Endothelial cell of umbilical vein (primary cell): ENCODE measurements around the gene SEMA4D. TPM values are rescaled to one million over a fixed set of nuclear protein-coding genes. Genes with fewer than 3 reads are reported as not detected.

Experiments used
- BruUV-seq: library from RNA; stranded (reverse); fragments of 400-500 nt; replicated peaks from 2 replicates; lab custom pipeline; 2021; lab: Mats Ljungman, UMichigan
- CTCF ChIA-PET: fragments of 300-600, 350-600 bp; sonication (Branson Sonifier 250); formaldehyde crosslinking; loops from one replicate; lab custom pipeline; 2021; ENCODE audit warnings: antibody characterized with exemption, inconsistent platforms; lab: Charles Lee
- POLR2A ChIA-PET: fragments of 300-600, 350-600 bp; sonication (Branson Sonifier 250); formaldehyde crosslinking; loops from one replicate; lab custom pipeline; 2021; ENCODE audit warnings: antibody characterized with exemption, inconsistent platforms; lab: Charles Lee
- DNase-seq: peaks from one replicate; pipeline ENCODE4 v3.0.0-alpha.2; 2011; ENCODE audit warnings: low read depth, low spot score
- FAIRE-seq: peaks from 2 replicates; lab custom pipeline; 2011; peaks lifted over from hg19 to GRCh38; lab: Jason Lieb, UNC
- H2AFZ ChIP-seq: 2 replicates; pipeline ENCODE4 v1.6.0; 2012; ENCODE audit warnings: low read depth, low read length, control low read depth, inconsistent platforms
- H3K27ac ChIP-seq: 2 replicates; pipeline ENCODE4 v1.5.1; 2011; ENCODE audit warnings: low read depth, mild to moderate bottlenecking, control low read depth, low read length, moderate library complexity; ENCODE audit not compliant: insufficient read depth
- H3K27me3 ChIP-seq, 2 experiments: 2 replicates each; pipeline versions ENCODE4 v1.6.0 to v1.6.1; 2011; ENCODE audit warnings: low read length in 2 of 2, mixed read lengths in 1 of 2; ENCODE audit not compliant: control insufficient read depth in 2 of 2, insufficient read depth in 2 of 2
- H3K36me3 ChIP-seq, 2 experiments: 2 replicates in 1 of 2; 3 replicates in 1 of 2; pipeline ENCODE4 v1.5.1; 2011; ENCODE audit warnings: low read length in 2 of 2, mild to moderate bottlenecking in 1 of 2, moderate library complexity in 1 of 2; ENCODE audit not compliant: control insufficient read depth in 2 of 2, insufficient read depth in 2 of 2; ENCODE audit errors: extremely low read depth in 1 of 2
- H3K4me1 ChIP-seq: 3 replicates; pipeline ENCODE4 v1.5.1; 2011; ENCODE audit warnings: mild to moderate bottlenecking, low read length; ENCODE audit not compliant: control insufficient read depth, insufficient read depth; ENCODE audit errors: extremely low read depth
- H3K4me2 ChIP-seq: 2 replicates; pipeline ENCODE4 v1.6.1; 2011; ENCODE audit warnings: low read length, control low read depth, mixed read lengths; ENCODE audit not compliant: insufficient read depth
- H3K4me3 ChIP-seq, 3 experiments: fragments of 200-600 bp in 1 of 3; sonication (generic), shearing (Covaris generic) in 1 of 3; replicated peaks in 1 of 3; 2 replicates each; pipeline ENCODE4 v1.5.1; 2011 to 2016; ENCODE audit warnings: control low read depth in 3 of 3, low read length in 3 of 3, mild to moderate bottlenecking in 2 of 3, inconsistent platforms in 1 of 3, low read depth in 1 of 3, moderate library complexity in 1 of 3; ENCODE audit not compliant: insufficient read depth in 1 of 3
- H3K79me2 ChIP-seq: 2 replicates; pipeline ENCODE4 v1.6.0; 2012; ENCODE audit warnings: low read length, inconsistent platforms; ENCODE audit not compliant: control insufficient read depth, insufficient read depth
- H3K9ac ChIP-seq: replicated peaks from 2 replicates; pipeline ENCODE3; 2011; ENCODE audit warnings: low read length, control low read depth; ENCODE audit not compliant: insufficient read depth; ENCODE audit errors: extremely low read depth
- H3K9me1 ChIP-seq: replicated peaks from 3 replicates; pipeline ENCODE4 v1.6.0; 2011; ENCODE audit warnings: mild to moderate bottlenecking, low read length; ENCODE audit not compliant: control insufficient read depth, insufficient read depth; ENCODE audit errors: extremely low read depth
- H3K9me3 ChIP-seq: replicated peaks from 2 replicates; pipeline ENCODE4 v1.5.1; 2012; ENCODE audit warnings: low read length, inconsistent platforms; ENCODE audit not compliant: control insufficient read depth, insufficient read depth
- H4K20me1 ChIP-seq: replicated peaks from 2 replicates; pipeline ENCODE3; 2011; ENCODE audit warnings: mild to moderate bottlenecking, low read length; ENCODE audit not compliant: control insufficient read depth, insufficient read depth; ENCODE audit errors: extremely low read depth
- CTCF ChIP-seq, 2 donors: IDR thresholded peaks; 1 replicate in 1 of 2; 2 replicates in 1 of 2; pipeline ENCODE4 v1.5.1; 2011; ENCODE audit warnings: low read length in 2 of 2, mild to moderate bottlenecking in 2 of 2, moderate library complexity in 2 of 2, control low read depth in 1 of 2, inconsistent platforms in 1 of 2, low read depth in 1 of 2; ENCODE audit not compliant: insufficient read depth in 1 of 2; ENCODE audit errors: extremely low read depth in 1 of 2
- EZH2 ChIP-seq: IDR thresholded peaks from 2 replicates; pipeline ENCODE4 v1.6.1; 2012; ENCODE audit warnings: borderline replicate concordance, low read depth, mild to moderate bottlenecking, moderate library complexity, low read length, inconsistent platforms; ENCODE audit not compliant: severe bottlenecking
- FOS ChIP-seq: IDR thresholded peaks from 2 replicates; pipeline ENCODE4 v1.6.1; 2011; ENCODE audit warnings: mild to moderate bottlenecking, low read length, moderate library complexity, borderline replicate concordance; ENCODE audit not compliant: insufficient read depth
- GATA2 ChIP-seq: IDR thresholded peaks from 2 replicates; pipeline ENCODE4 v1.7.0; 2011; ENCODE audit warnings: low read depth, mild to moderate bottlenecking, moderate library complexity, mixed read lengths, low read length; ENCODE audit not compliant: insufficient read length, insufficient read depth
- JUN ChIP-seq: IDR thresholded peaks from 2 replicates; pipeline ENCODE4 v1.6.1; 2011; ENCODE audit warnings: borderline replicate concordance, low read depth; ENCODE audit not compliant: insufficient read length, insufficient read depth
- MYC ChIP-seq: IDR thresholded peaks from one replicate; pipeline ENCODE4 v1.6.1; 2011; ENCODE audit warnings: mild to moderate bottlenecking, low read depth, low read length
- POLR2A ChIP-seq: IDR thresholded peaks from 2 replicates; pipeline ENCODE4 v1.6.1; 2012; ENCODE audit warnings: low read depth, mild to moderate bottlenecking, control low read depth, low read length
- POLR2AphosphoS5 ChIP-seq: IDR thresholded peaks from 2 replicates; pipeline ENCODE4 v1.6.1; 2012; ENCODE audit warnings: low read depth, mild to moderate bottlenecking, control low read depth, low read length, moderate library complexity; ENCODE audit not compliant: insufficient read depth
- dilution Hi-C: fragments of 300-500 bp; cut with MboI; formaldehyde crosslinking; loops from one replicate; pipeline ENCODE4 v1.15.0; 2019; ENCODE audit warnings: low sequenced_read_pairs; ENCODE audit not compliant: extremely low pct_ligation_motif_present
- intact Hi-C: fragments of 100-400 bp; cut with micrococcal nuclease; formaldehyde crosslinking; loops from one replicate; pipeline ENCODE4 v1.10.0; 2022
- polyA plus RNA-seq, 4 experiments: library from polyadenylated mRNA; depleted of rRNA in 3 of 4; stranded (reverse) in 3 of 4; unstranded in 1 of 4; fragments of >200 nt; gene quantifications; 2 replicates each; pipeline versions ENCODE4 v1.2.1 to v1.2.3, GENCODE V29; 2011 to 2012; ENCODE audit warnings: missing spikeins in 1 of 4
- total RNA-seq: library from RNA; stranded (reverse); gene quantifications from 2 replicates; pipeline ENCODE4 v1.2.3, GENCODE V29; 2021
- TF ChIP-seq, protein P1 (sequence below): IDR thresholded peaks from 2 replicates; pipeline ENCODE4 v1.6.1; 2011; ENCODE audit not compliant: insufficient read depth, insufficient read length

Gene SEMA4D
- total and polyA plus RNA-seq, 2 donors (not counting 3 experiments of a cell fraction or from before 2014, with no cell fraction given), result 3.9 to 15.7 TPM

- no peaks in the 10 kb centered on the region for H3K36me3 ChIP-seq
- no TSS peak for BruUV-seq
- no peaks in the 10 kb centered on the region for H3K27me3 ChIP-seq
- H3K27ac ChIP-seq, result no peak overlapping the region
- dilution Hi-C loops (no loop called here), intact Hi-C loops (no loop called here)
- no peaks in the 10 kb centered on the region for H3K9me3 ChIP-seq
- ChIA-PET POLR2A (no interaction called here), CTCF (no interaction called here)
- no peak overlapping the region for H3K4me3 ChIP-seq
- H3K4me1 ChIP-seq, result no peaks in the 10 kb centered on the region
- H4K20me1 ChIP-seq, result no peaks in the 10 kb centered on the region
- DNase-seq (no peak), FAIRE-seq (no peak)
- no peak overlapping the region for H3K9ac ChIP-seq
- H3K79me2 ChIP-seq, result no peaks in the 10 kb centered on the region
- no peak overlapping the region for H2AFZ ChIP-seq
- H3K9me1 ChIP-seq, result no peaks in the 10 kb centered on the region
- H3K4me2 ChIP-seq, result no peak overlapping the region
- TF ChIP-seq MYC, result no peak
Measured at GRCh38 chr9:89418474-89418845, 79.5 kb downstream of the SEMA4D start.

- H3K27me3 ChIP-seq, result no peaks in the 10 kb centered on the region
- H3K4me2 ChIP-seq, result no peak overlapping the region
- no peaks in the 10 kb centered on the region for H3K79me2 ChIP-seq
- dilution Hi-C loops (no loop called here), intact Hi-C loops (no loop called here)
- no peak for DNase-seq
- FAIRE-seq, result no peak
- no peaks in the 10 kb centered on the region for H3K9me1 ChIP-seq
- no TSS peak for BruUV-seq
- H3K27ac ChIP-seq, result no peak overlapping the region
- no peaks in the 10 kb centered on the region for H3K36me3 ChIP-seq
- TF ChIP-seq MYC (no peak), FOS (no peak), JUN (no peak), POLR2A (no peak), POLR2AphosphoS5 (no peak), EZH2 (no peak), GATA2 (no peak), CTCF (IDR thresholded peaks at IDR 0.05; ENCODE audit: extremely low read depth in 1 of 2, insufficient read depth in 1 of 2, low read depth in 1 of 2, low read length in 2 of 2) (no peak)
- TF ChIP-seq, protein P1, sequence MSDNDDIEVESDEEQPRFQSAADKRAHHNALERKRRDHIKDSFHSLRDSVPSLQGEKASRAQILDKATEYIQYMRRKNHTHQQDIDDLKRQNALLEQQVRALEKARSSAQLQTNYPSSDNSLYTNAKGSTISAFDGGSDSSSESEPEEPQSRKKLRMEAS, result no peak
- no peaks in the 10 kb centered on the region for H3K9me3 ChIP-seq
- no peak overlapping the region for H2AFZ ChIP-seq
- H3K4me3 ChIP-seq, result no peak overlapping the region
- ChIA-PET CTCF (no interaction called here), POLR2A (no interaction called here)
- no peaks in the 10 kb centered on the region for H4K20me1 ChIP-seq
- H3K4me1 ChIP-seq, result no peaks in the 10 kb centered on the region
- H3K9ac ChIP-seq, result no peak overlapping the region
Measured at GRCh38 chr9:89417832-89418473, 80.0 kb downstream of the SEMA4D start.
